DMS79 treated with DMSO at 0.1 percent for 48 hours (cell line): ENCODE data around the gene AP2M1.
"Not testable (repeated sequence)": the region's sequence is repeated elsewhere in the genome, so short reads cannot be mapped to it uniquely, and the experiment has no call there.

Experiments used
- DNase-seq: peaks from one replicate; lab custom pipeline; 2025; lab: John Stamatoyannopoulos, UW

AP2M1 gene

GRCh38 chr3:184157206-184157605, 17.4 kb upstream of the AP2M1 start:
- no peak for DNase-seq

GRCh38 chr3:184158404-184158803, 16.3 kb upstream of the AP2M1 start:
- no peak for DNase-seq

- no peak for DNase-seq
Measured at GRCh38 chr3:184160456-184160855, 14.2 kb upstream of the AP2M1 start.

GRCh38 chr3:184162571-184163070, 12.0 kb upstream of the AP2M1 start:
- not testable (repeated sequence) for DNase-seq

- no peak for DNase-seq
Measured at GRCh38 chr3:184164648-184165330, 9.9 kb upstream of the AP2M1 start.

- no peak for DNase-seq
Measured at GRCh38 chr3:184165543-184165942, 9.1 kb upstream of the AP2M1 start.

GRCh38 chr3:184166671-184167070, 8.0 kb upstream of the AP2M1 start:
- DNase-seq = no peak

GRCh38 chr3:184167786-184168185, 6.9 kb upstream of the AP2M1 start:
- DNase-seq = no peak

GRCh38 chr3:184168363-184169120, 6.1 kb upstream of the AP2M1 start:
- no peak for DNase-seq

- no peak for DNase-seq
Measured at GRCh38 chr3:184169896-184170875, 4.5 kb upstream of the AP2M1 start.

GRCh38 chr3:184171562-184171961, 3.1 kb upstream of the AP2M1 start:
- DNase-seq = no peak

- DNase-seq = no peak
Measured at GRCh38 chr3:184172681-184173373, 1.8 kb upstream of the AP2M1 start.

- DNase-seq = no peak
Measured at GRCh38 chr3:184173374-184173722, 1.3 kb upstream of the AP2M1 start.

GRCh38 chr3:184174284-184174645, 390 bp upstream of the AP2M1 start:
- no peak for DNase-seq

GRCh38 chr3:184175506-184175905, 851 bp downstream of the AP2M1 start:
- DNase-seq = no peak

- DNase-seq = no peak
Measured at GRCh38 chr3:184175981-184176376, 1.3 kb downstream of the AP2M1 start.

- no peak for DNase-seq
Measured at GRCh38 chr3:184176377-184177330, 2.0 kb downstream of the AP2M1 start.

- no peak for DNase-seq
Measured at GRCh38 chr3:184177331-184177731, 2.7 kb downstream of the AP2M1 start.

- no peak for DNase-seq
Measured at GRCh38 chr3:184177767-184178306, 3.2 kb downstream of the AP2M1 start.

- no peak for DNase-seq
Measured at GRCh38 chr3:184178521-184179138, 4.0 kb downstream of the AP2M1 start.
